Skeletal muscle tissue (tissue), 4 donors: ENCODE results near the gene LATS2. TPM values are rescaled to one million over a fixed set of nuclear protein-coding genes. Genes with fewer than 3 reads are reported as not detected.

Experiments used
- H3K27ac ChIP-seq: one replicate; pipeline ENCODE4 v1.7.0; 2013; ENCODE audit warnings: mild to moderate bottlenecking, low read depth, low read length, inconsistent platforms
- H3K27me3 ChIP-seq, 3 donors: one replicate each; pipeline ENCODE4 v1.7.0; 2013; ENCODE audit warnings: low read length in 3 of 3; ENCODE audit not compliant: control insufficient read depth in 3 of 3, insufficient read depth in 3 of 3
- H3K36me3 ChIP-seq, 3 donors: one replicate each; pipeline ENCODE4 v1.7.0; 2013; ENCODE audit warnings: low read length in 3 of 3; ENCODE audit not compliant: control insufficient read depth in 3 of 3, insufficient read depth in 3 of 3
- H3K4me1 ChIP-seq, 3 donors: one replicate each; pipeline ENCODE4 v1.7.0; 2013; ENCODE audit warnings: low read length in 3 of 3, mild to moderate bottlenecking in 3 of 3; ENCODE audit not compliant: control insufficient read depth in 3 of 3, insufficient read depth in 3 of 3
- H3K4me3 ChIP-seq, 3 donors: one replicate each; pipeline ENCODE4 v1.7.0; 2013; ENCODE audit warnings: low read length in 3 of 3
- H3K9ac ChIP-seq, 3 donors: one replicate each; pipeline ENCODE4 v1.7.0; 2013; ENCODE audit warnings: low read length in 3 of 3, mild to moderate bottlenecking in 3 of 3, moderate library complexity in 2 of 3, low read depth in 1 of 3
- H3K9me3 ChIP-seq, 3 donors: one replicate each; pipeline ENCODE4 v1.7.0; 2013; ENCODE audit warnings: low read length in 3 of 3; ENCODE audit not compliant: control insufficient read depth in 3 of 3
- total RNA-seq: library from RNA; depleted of rRNA; stranded (reverse); fragments of >200 nt; gene quantifications from one replicate; pipeline ENCODE4 v1.2.3, GENCODE V29; 2014
- donor health status: Osteomylitis.

LATS2 gene
- total RNA-seq: 8.9 TPM

DNA sequence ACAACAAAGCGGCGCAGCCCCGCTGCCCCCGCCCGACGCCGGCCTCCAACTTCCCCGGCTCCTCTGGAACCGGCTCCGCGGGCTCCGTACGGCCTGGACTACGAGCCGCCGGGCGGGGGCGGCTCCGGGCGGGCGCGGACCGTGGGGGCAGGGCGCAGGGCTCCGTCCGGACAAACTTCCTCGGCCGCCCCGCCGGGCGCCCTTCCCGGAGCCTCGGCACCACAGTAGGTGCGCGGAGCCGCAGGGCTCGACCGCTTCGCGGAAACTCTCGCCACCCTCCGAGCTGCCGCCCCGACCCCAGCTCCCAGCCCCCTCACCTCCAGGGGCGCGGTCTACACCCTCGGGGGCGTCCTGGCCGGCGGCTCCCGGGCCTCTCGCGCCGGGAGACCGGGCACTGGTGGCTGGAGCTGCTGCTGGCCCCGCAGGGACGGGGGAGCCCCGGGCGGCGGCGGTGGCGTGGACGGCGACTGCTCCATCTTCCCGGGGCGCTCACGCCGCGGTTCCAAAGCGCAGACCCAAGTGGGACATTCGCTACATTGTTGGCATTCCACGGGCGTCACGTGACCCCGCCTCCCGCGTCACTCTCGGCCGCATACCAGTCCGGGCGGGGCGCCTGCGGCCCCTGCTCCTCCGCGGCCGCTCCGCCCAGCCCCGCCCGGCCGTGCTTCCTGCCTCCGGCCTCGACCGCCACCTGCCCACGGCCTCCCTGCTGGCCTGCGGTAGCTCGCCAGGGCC, at the start of gene LATS2:
TSS of gene LATS2 (minus strand) at position 558 of the 735 bp plus-strand sequence. CDS start 15,560 bp downstream, outside the sequence.
- Histone ChIP-seq H3K4me3 (peak within 1 kb of the TSS; percentile 80 to 81 (median 80)), H3K27me3 (no peaks in the 10 kb centered on the region), H3K36me3 (no peaks in the 10 kb centered on the region), H3K27ac (peak within 1 kb of the TSS; percentile 99), H3K9ac (peak within 1 kb of the TSS; percentile 82 to 90 (median 89)), H3K4me1 (peaks cover 30 to 36% (median 36%) of the 10 kb centered on the region in 3 donors), H3K9me3 (no peaks in the 10 kb centered on the region)

GRCh38 chr13:21109168-21109567, 47.8 kb upstream of the LATS2 start:
- Histone ChIP-seq H3K36me3 (no peaks in the 10 kb centered on the region), H3K9ac (no peak overlapping the region), H3K4me3 (no peak overlapping the region), H3K27me3 (no peaks in the 10 kb centered on the region), H3K4me1 (no peaks in the 10 kb centered on the region), H3K27ac (no peak overlapping the region), H3K9me3 (no peaks in the 10 kb centered on the region)

- Histone ChIP-seq H3K4me3 (no peak overlapping the region), H3K27ac (no peak overlapping the region), H3K36me3 (no peaks in the 10 kb centered on the region), H3K27me3 (no peaks in the 10 kb centered on the region), H3K4me1 (no peaks in the 10 kb centered on the region), H3K9ac (no peak overlapping the region), H3K9me3 (no peaks in the 10 kb centered on the region)
These were observed 44.7 kb upstream of the LATS2 start for GRCh38 chr13:21106089-21106488.

DNA sequence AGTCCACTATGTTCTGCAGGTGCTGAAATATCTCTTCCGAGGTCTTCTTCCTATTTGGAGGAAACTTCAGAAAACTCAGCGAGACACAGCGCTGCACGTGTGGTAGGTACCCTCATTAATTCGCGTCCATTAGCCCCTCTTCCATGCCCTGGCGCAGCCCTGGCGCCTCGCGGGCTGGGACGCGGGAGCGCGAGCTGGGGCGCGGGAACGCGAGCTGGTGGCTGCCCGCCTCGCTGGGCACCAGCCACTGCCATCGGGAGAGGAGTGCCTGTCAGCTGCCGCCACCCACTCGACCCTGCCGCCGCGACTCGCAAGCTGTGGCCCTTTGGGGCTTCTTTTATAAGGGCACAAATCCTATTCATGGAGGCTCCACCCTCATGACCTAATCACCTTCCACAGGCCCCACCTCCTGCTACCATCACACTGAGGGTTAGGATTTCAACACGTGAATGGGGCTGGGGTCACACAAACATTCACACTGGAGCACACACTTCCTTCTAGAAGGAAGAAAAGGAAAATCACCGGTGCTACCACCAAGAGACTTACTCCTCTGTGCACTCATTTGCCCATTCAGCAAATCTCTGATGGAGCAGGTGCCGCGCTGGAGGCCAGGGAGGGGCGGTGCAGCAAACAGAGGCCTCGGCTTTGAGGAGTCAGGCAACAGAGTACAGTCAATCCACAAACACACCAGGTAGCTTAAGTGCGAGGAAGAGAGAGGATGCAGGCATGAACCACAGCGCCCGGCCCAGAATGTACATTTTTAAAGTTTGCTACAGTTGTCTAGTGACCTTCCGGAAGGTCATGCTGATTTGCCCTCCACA, 43.0 kb upstream of the LATS2 start:
- no peaks in the 10 kb centered on the region for H3K4me1 ChIP-seq
- no peaks in the 10 kb centered on the region for H3K9me3 ChIP-seq
- no peaks in the 10 kb centered on the region for H3K27me3 ChIP-seq
- H3K4me3 ChIP-seq: no peak overlapping the region
- no peak overlapping the region for H3K27ac ChIP-seq
- H3K36me3 ChIP-seq: no peaks in the 10 kb centered on the region
- H3K9ac ChIP-seq: no peak overlapping the region

- Histone ChIP-seq H3K27me3 (no peaks in the 10 kb centered on the region), H3K27ac (no peak overlapping the region), H3K4me1 (no peaks in the 10 kb centered on the region), H3K36me3 (no peaks in the 10 kb centered on the region), H3K9me3 (no peaks in the 10 kb centered on the region), H3K9ac (no peak overlapping the region), H3K4me3 (no peak overlapping the region)
These were observed 40.6 kb upstream of the LATS2 start for GRCh38 chr13:21101865-21102576.

GRCh38 chr13:21100994-21101757, 39.8 kb upstream of the LATS2 start:
- no peaks in the 10 kb centered on the region for H3K9me3 ChIP-seq
- no peaks in the 10 kb centered on the region for H3K4me1 ChIP-seq
- H3K9ac ChIP-seq: no peak overlapping the region
- no peaks in the 10 kb centered on the region for H3K36me3 ChIP-seq
- H3K4me3 ChIP-seq: no peak overlapping the region
- H3K27me3 ChIP-seq: no peaks in the 10 kb centered on the region
- H3K27ac ChIP-seq: no peak overlapping the region

DNA sequence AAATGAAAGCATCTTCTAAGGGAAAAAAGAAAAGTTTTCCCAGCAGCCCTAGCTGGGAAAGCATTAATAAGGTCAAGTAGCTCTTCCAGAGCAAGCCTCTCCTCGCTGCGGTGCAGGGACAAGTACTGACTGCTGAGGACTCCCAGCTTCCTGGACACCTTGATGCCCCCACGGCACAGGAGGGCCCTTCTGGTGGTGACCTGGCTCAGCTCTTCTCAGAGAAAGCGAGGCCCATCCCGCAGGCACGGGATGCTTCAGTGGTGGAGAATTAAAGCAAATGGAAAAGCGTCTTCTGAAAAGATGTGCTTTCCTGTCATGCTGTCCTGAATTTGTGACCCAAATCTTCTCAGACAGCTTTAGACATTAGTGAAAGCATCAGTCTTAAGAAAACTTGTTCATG, 38.8 kb upstream of the LATS2 start:
- Histone ChIP-seq H3K27me3 (no peaks in the 10 kb centered on the region), H3K9ac (no peak overlapping the region), H3K4me1 (no peaks in the 10 kb centered on the region), H3K4me3 (no peak overlapping the region), H3K9me3 (no peaks in the 10 kb centered on the region), H3K36me3 (no peaks in the 10 kb centered on the region), H3K27ac (no peak overlapping the region)

DNA sequence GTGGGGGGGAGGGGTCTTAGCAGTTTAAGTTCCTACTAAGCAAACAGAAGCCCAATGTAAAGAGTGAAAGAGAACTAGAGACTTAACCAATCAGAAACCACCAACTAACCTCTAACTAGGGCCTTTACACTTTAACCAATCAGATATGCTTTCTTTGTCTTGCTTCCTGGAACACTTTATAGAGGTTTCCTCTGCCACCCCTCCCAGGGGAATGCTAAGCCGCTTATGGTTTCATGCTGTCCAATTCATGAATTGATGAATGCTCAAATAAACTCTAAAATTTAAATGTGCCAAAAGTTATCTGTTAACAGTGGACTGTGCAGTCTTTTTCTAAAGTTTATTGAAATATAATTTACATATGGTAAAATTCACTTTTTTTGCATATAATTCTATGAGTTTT, 33.9 kb upstream of the LATS2 start:
- Histone ChIP-seq H3K27me3 (no peaks in the 10 kb centered on the region), H3K36me3 (no peaks in the 10 kb centered on the region), H3K27ac (no peak overlapping the region), H3K9me3 (no peaks in the 10 kb centered on the region), H3K4me3 (no peak overlapping the region), H3K9ac (no peak overlapping the region), H3K4me1 (no peaks in the 10 kb centered on the region)

DNA sequence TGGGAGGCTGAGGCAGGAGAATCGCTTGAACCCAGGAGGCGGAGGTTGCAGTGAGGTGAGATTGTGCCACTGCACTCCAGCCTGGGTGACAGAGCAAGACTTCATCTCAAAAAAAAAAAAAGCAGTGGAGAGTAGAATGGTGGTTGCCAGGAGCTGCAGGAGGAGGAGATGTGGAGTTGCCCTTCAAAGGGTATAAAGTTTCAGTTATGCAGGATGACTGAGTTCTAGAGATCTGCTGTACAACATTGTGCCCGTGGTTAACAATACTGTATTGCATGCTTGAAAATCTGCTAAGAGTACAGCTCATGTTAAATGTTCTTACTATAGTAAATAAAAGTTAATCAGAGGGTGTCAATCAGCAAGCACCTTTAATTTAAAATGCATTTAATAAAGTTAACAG, 28.4 kb upstream of the LATS2 start:
- no peak overlapping the region for H3K4me3 ChIP-seq
- H3K27ac ChIP-seq: no peak overlapping the region
- no peaks in the 10 kb centered on the region for H3K4me1 ChIP-seq
- no peaks in the 10 kb centered on the region for H3K9me3 ChIP-seq
- no peaks in the 10 kb centered on the region for H3K27me3 ChIP-seq
- no peak overlapping the region for H3K9ac ChIP-seq
- H3K36me3 ChIP-seq: no peaks in the 10 kb centered on the region
